Stomach (tissue), 4 donors: ENCODE results near the gene CXCL8.

ENCODE experiments used
- CTCF ChIP-seq, 7 experiments: fragments of 450-650 bp in 4 of 7; fragments of 200-600 bp in 3 of 7; sonication (generic) in 3 of 7; IDR thresholded peaks; one replicate each; pipeline ENCODE4 v1.5.1; 2016 to 2019; ENCODE audit warnings: antibody characterized with exemption in 7 of 7, control low read depth in 2 of 7, mild to moderate bottlenecking in 1 of 7
- POLR2AphosphoS5 ChIP-seq, 3 donors: sonication (generic); formaldehyde crosslinking; IDR thresholded peaks; one replicate each; pipeline ENCODE4 v1.6.1; 2016; ENCODE audit warnings: antibody characterized with exemption in 3 of 3

GRCh38 chr4:73742490-73743160 is 2.3 kb downstream of the CXCL8 start:
- TF ChIP-seq CTCF (IDR thresholded peaks at IDR 0.05) = no peak
- TF ChIP-seq POLR2AphosphoS5 (IDR thresholded peaks at IDR 0.05) = no peak
